WTC11 (cell line): ENCODE results near the gene CARD19. TPM values are rescaled to one million over a fixed set of nuclear protein-coding genes. Genes with fewer than 3 reads are reported as not detected.
A peak's percentile ranks its signal among the peaks of the same experiment; 100 is the strongest.

Source experiments
- ATAC-seq: fragments of 200-7000 bp; cut with Tn5 transposase; 2 replicates; pipeline ENCODE4 v1.10.0; 2021; ENCODE audit warnings: mild to moderate bottlenecking, moderate library complexity
- CTCF ChIA-PET: fragments of 300-600 bp; sonication (Branson Sonifier 250); formaldehyde crosslinking; loops from one replicate; lab custom pipeline; 2021; ENCODE audit warnings: antibody characterized with exemption; lab: Charles Lee
- POLR2A ChIA-PET: fragments of 350-600 bp; sonication (Branson Sonifier 250); formaldehyde crosslinking; loops from one replicate; lab custom pipeline; 2021; ENCODE audit warnings: antibody characterized with exemption; lab: Charles Lee
- DNase-seq: peaks from one replicate; pipeline ENCODE4 v3.0.0; 2021; ENCODE audit warnings: low spot score
- H3K27ac Mint-ChIP-seq: 2 replicates; pipeline ENCODE4 v1.8.0; 2021; ENCODE audit warnings: mixed read lengths
- H3K27me3 Mint-ChIP-seq: 2 replicates; pipeline ENCODE4 v1.8.0; 2021; ENCODE audit warnings: low read depth, mild to moderate bottlenecking, moderate library complexity, mixed read lengths
- H3K36me3 Mint-ChIP-seq: 2 replicates; pipeline ENCODE4 v1.8.0; 2021; ENCODE audit warnings: mixed read lengths
- H3K4me1 Mint-ChIP-seq: 2 replicates; pipeline ENCODE4 v1.8.0; 2022; ENCODE audit warnings: mixed read lengths
- H3K4me3 Mint-ChIP-seq: 2 replicates; pipeline ENCODE4 v1.8.0; 2021; ENCODE audit warnings: mild to moderate bottlenecking, moderate library complexity, mixed read lengths
- H3K9me3 Mint-ChIP-seq: 2 replicates; pipeline ENCODE4 v1.8.0; 2021; ENCODE audit warnings: mixed read lengths
- ATF3 ChIP-seq: sonication (generic); formaldehyde crosslinking; conservative IDR thresholded peaks from 2 replicates; pipeline ENCODE4 v1.8.1; 2022; ENCODE audit warnings: mild to moderate bottlenecking, missing genetic modification reagents
- CBFB ChIP-seq: sonication (generic); formaldehyde crosslinking; IDR thresholded peaks from 2 replicates; pipeline ENCODE4 v1.8.1; 2022; ENCODE audit warnings: mild to moderate bottlenecking, low read depth, missing genetic modification reagents
- CREM ChIP-seq: sonication (generic); formaldehyde crosslinking; IDR thresholded peaks from 2 replicates; pipeline ENCODE4 v1.8.1; 2022; ENCODE audit warnings: mild to moderate bottlenecking, missing genetic modification reagents, moderate library complexity
- E2F5 ChIP-seq: sonication (generic); formaldehyde crosslinking; IDR thresholded peaks from 2 replicates; pipeline ENCODE4 v1.8.1; 2022; ENCODE audit warnings: mild to moderate bottlenecking, moderate library complexity, missing genetic modification reagents
- EMX1 ChIP-seq: fragments of 250-450 bp; sonication (Bioruptor Pico); IDR thresholded peaks from 2 replicates; pipeline ENCODE4 v1.8.0; 2021; ENCODE audit warnings: mild to moderate bottlenecking
- ESRRA ChIP-seq: sonication (generic); formaldehyde crosslinking; IDR thresholded peaks from 2 replicates; pipeline ENCODE4 v1.8.1; 2022; ENCODE audit warnings: mild to moderate bottlenecking, missing genetic modification reagents, borderline replicate concordance
- ETV6 ChIP-seq: sonication (generic); formaldehyde crosslinking; IDR thresholded peaks from 2 replicates; pipeline ENCODE4 v1.8.1; 2022; ENCODE audit warnings: mild to moderate bottlenecking, missing genetic modification reagents
- FOXK1 ChIP-seq: sonication (generic); formaldehyde crosslinking; IDR thresholded peaks from 2 replicates; pipeline ENCODE4 v1.8.0; 2022; ENCODE audit warnings: mild to moderate bottlenecking, moderate library complexity, missing genetic modification reagents
- GRHL2 ChIP-seq: fragments of 250-450 bp; sonication (Bioruptor Pico); IDR thresholded peaks from 2 replicates; pipeline ENCODE4 v1.8.0; 2022; ENCODE audit warnings: mild to moderate bottlenecking, moderate library complexity; ENCODE audit not compliant: insufficient replicate concordance, severe bottlenecking
- GTF2I ChIP-seq: fragments of 250-450 bp; sonication (Bioruptor Pico); conservative IDR thresholded peaks from 2 replicates; pipeline ENCODE4 v1.4.0; 2021; ENCODE audit warnings: mild to moderate bottlenecking
- IRF2 ChIP-seq: sonication (generic); formaldehyde crosslinking; IDR thresholded peaks from 2 replicates; pipeline ENCODE4 v1.8.0; 2022; ENCODE audit warnings: low read depth, missing genetic modification reagents, borderline replicate concordance
- MLX ChIP-seq: sonication (generic); formaldehyde crosslinking; IDR thresholded peaks from 2 replicates; pipeline ENCODE4 v1.8.1; 2023; ENCODE audit warnings: mild to moderate bottlenecking, missing genetic modification reagents, moderate library complexity
- RELA ChIP-seq: sonication (generic); formaldehyde crosslinking; IDR thresholded peaks from 2 replicates; pipeline ENCODE4 v1.8.1; 2022; ENCODE audit warnings: missing genetic modification reagents, mild to moderate bottlenecking, borderline replicate concordance
- TP53 ChIP-seq: sonication (generic); formaldehyde crosslinking; IDR thresholded peaks from 2 replicates; pipeline ENCODE4 v1.8.1; 2023; ENCODE audit warnings: mild to moderate bottlenecking, missing genetic modification reagents
- ZBTB21 ChIP-seq: sonication (generic); formaldehyde crosslinking; IDR thresholded peaks from 2 replicates; pipeline ENCODE4 v1.8.1; 2023; ENCODE audit warnings: mild to moderate bottlenecking, missing genetic modification reagents, borderline replicate concordance
- ZBTB43 ChIP-seq: sonication (generic); formaldehyde crosslinking; IDR thresholded peaks from 2 replicates; pipeline ENCODE4 v1.8.1; 2023; ENCODE audit warnings: mild to moderate bottlenecking, missing genetic modification reagents
- ZNF121 ChIP-seq: sonication (generic); formaldehyde crosslinking; IDR thresholded peaks from 2 replicates; pipeline ENCODE4 v1.8.0; 2023; ENCODE audit warnings: missing genetic modification reagents
- ZNF425 ChIP-seq: fragments of 250-450 bp; sonication (Bioruptor Pico); conservative IDR thresholded peaks from 2 replicates; pipeline ENCODE4 v1.9.0; 2021; ENCODE audit warnings: mild to moderate bottlenecking
- ZNF512 ChIP-seq: sonication (generic); formaldehyde crosslinking; IDR thresholded peaks from 2 replicates; pipeline ENCODE4 v1.8.1; 2022; ENCODE audit warnings: missing genetic modification reagents, borderline replicate concordance
- total RNA-seq: library from RNA; stranded (reverse); gene quantifications from 3 replicates; pipeline ENCODE4 v1.2.3, GENCODE V29; 2021

Gene CARD19
- total RNA-seq, 1 experiment from 2014 or later: 34.5 TPM

- POLR2A ChIA-PET: interaction anchor here (1.0 to 1.2 kb wide), 2 partner anchors 34 to 396 kb away, joined by 3 read pairs; no protein-coding TSS in a partner anchor
- Mint-ChIP-seq H3K27ac (peak overlapping the region; percentile 96), H3K4me3 (peak overlapping the region; percentile 64), H3K4me1 (peaks cover 23% of the 10 kb centered on the region), H3K36me3 (no peaks in the 10 kb centered on the region), H3K9me3 (no peaks in the 10 kb centered on the region)
- no peak for ATAC-seq
- DNase-seq: no peak
- CTCF ChIA-PET: interaction anchor here (1.0 to 2.1 kb wide), 4 partner anchors 14 to 59 kb away, joined by 3 to 8 read pairs (median 5); partner anchors contain the start of gene NINJ1
- 0 out of 2 replicates have a peak, but pooled peaks have one; percentile 48 for TF ChIP-seq ESRRA (CRISPR knock-in tag)
- no peak for TF ChIP-seq GTF2I (CRISPR knock-in tag)
- TF ChIP-seq ZBTB43 (CRISPR knock-in tag): 0 out of 2 replicates have a peak, but pooled peaks have one; percentile 27
- TF ChIP-seq ATF3 (CRISPR knock-in tag): no peak
- TF ChIP-seq MLX (CRISPR knock-in tag): no peak
- no peak for TF ChIP-seq ZNF121 (CRISPR knock-in tag)
- no peak for TF ChIP-seq FOXK1
- TF ChIP-seq GRHL2 (CRISPR knock-in tag): no peak
- TF ChIP-seq TP53 (CRISPR knock-in tag): no peak
- no peak for TF ChIP-seq ZNF512 (CRISPR knock-in tag)
- TF ChIP-seq IRF2 (CRISPR knock-in tag): no peak
- no peak for TF ChIP-seq RELA
- no peak for TF ChIP-seq ZNF425 (CRISPR knock-in tag)
- TF ChIP-seq EMX1 (CRISPR knock-in tag): no peak
- TF ChIP-seq, all 79 proteins: peak for 2
- no peaks in the 10 kb centered on the region; the same call in 1 of the 2 replicates for H3K27me3 Mint-ChIP-seq
Observed at GRCh38 chr9:93094658-93095204, 1.3 kb upstream of the CARD19 start.

- no peaks in the 10 kb centered on the region for H3K36me3 Mint-ChIP-seq
- peak; percentile 100 for DNase-seq
- peak overlapping the region; percentile 64 for H3K4me3 Mint-ChIP-seq
- H3K27ac Mint-ChIP-seq: peak overlapping the region; percentile 93
- ChIA-PET CTCF (interaction anchor here (0.7 to 2.1 kb wide), 8 partner anchors 12 to 138 kb away, joined by 3 to 8 read pairs (median 4); partner anchors contain the start of gene NINJ1), POLR2A (interaction anchor here (1.0 to 1.2 kb wide), 2 partner anchors 34 to 395 kb away, joined by 3 read pairs; no protein-coding TSS in a partner anchor)
- ATAC-seq: peak; percentile 87
- no peak for TF ChIP-seq CREM (CRISPR knock-in tag)
- 0 out of 2 replicates have a peak, but pooled peaks have one; percentile 26 for TF ChIP-seq GTF2I (CRISPR knock-in tag)
- no peak for TF ChIP-seq CBFB
- TF ChIP-seq ZBTB21: 0 out of 2 replicates have a peak, but pooled peaks have one; percentile 50
- peak; percentile 62; the same call in 1 of the 2 replicates for TF ChIP-seq ETV6 (CRISPR knock-in tag)
- 0 out of 2 replicates have a peak, but pooled peaks have one; percentile 35 for TF ChIP-seq E2F5 (CRISPR knock-in tag)
- peaks cover 2% of the 10 kb centered on the region; the same call in 1 of the 2 replicates for H3K9me3 Mint-ChIP-seq
- H3K4me1 Mint-ChIP-seq: peaks cover 23% of the 10 kb centered on the region
- H3K27me3 Mint-ChIP-seq: no peaks in the 10 kb centered on the region
Observed at GRCh38 chr9:93095205-93096130, 549 bp upstream of the CARD19 start.
